Sigmoid colon (tissue), 7 donors: ENCODE measurements around the gene HNRNPC. TPM values are rescaled to one million over a fixed set of nuclear protein-coding genes. Genes with fewer than 3 reads are reported as not detected.
"Not testable (repeated sequence)": the region's sequence is repeated elsewhere in the genome, so short reads cannot be mapped to it uniquely, and the experiment has no call there.

Experiments
- DNase-seq: peaks from one replicate; pipeline ENCODE4 v3.0.0-alpha.2; 2019
- H3K27ac ChIP-seq, 4 donors: fragments of 200-600 bp; sonication (generic); one replicate each; pipeline ENCODE4 v1.5.1; 2016 to 2019; ENCODE audit warnings: mild to moderate bottlenecking in 1 of 4
- H3K27me3 ChIP-seq, 3 donors: fragments of 200-600 bp; sonication (generic); one replicate each; pipeline ENCODE4 v1.5.1; 2019; ENCODE audit warnings: mild to moderate bottlenecking in 1 of 3
- H3K36me3 ChIP-seq, 4 donors: fragments of 200-600 bp; sonication (generic); one replicate each; pipeline ENCODE4 v1.5.1; 2016 to 2019
- H3K4me1 ChIP-seq, 4 donors: fragments of 200-600 bp; sonication (generic); one replicate each; pipeline ENCODE4 v1.5.1; 2017 to 2019
- H3K4me3 ChIP-seq, 4 donors: fragments of 200-600 bp; sonication (generic); one replicate each; pipeline ENCODE4 v1.5.1; 2017 to 2019; ENCODE audit warnings: mild to moderate bottlenecking in 2 of 4, moderate library complexity in 1 of 4
- H3K9me3 ChIP-seq, 4 donors: fragments of 200-600 bp in 3 of 4; sonication (generic) in 3 of 4; one replicate each; pipeline versions ENCODE4 v1.5.1 to v1.6.1; 2013 to 2019
- EP300 ChIP-seq, 4 donors: sonication (generic); formaldehyde crosslinking; IDR thresholded peaks; one replicate each; pipeline ENCODE4 v1.6.1; 2017; ENCODE audit warnings: antibody characterized with exemption in 4 of 4
- POLR2A ChIP-seq, 2 donors: fragments of 450-650 bp; IDR thresholded peaks; one replicate each; pipeline ENCODE4 v1.6.1; 2016; ENCODE audit warnings: antibody characterized with exemption in 2 of 2, mild to moderate bottlenecking in 2 of 2, moderate library complexity in 2 of 2
- POLR2AphosphoS5 ChIP-seq, 4 donors: sonication (generic); formaldehyde crosslinking; IDR thresholded peaks; one replicate each; pipeline ENCODE4 v1.6.1; 2017; ENCODE audit warnings: antibody characterized with exemption in 4 of 4
- WGBS, 2 donors: extraction: QIAGEN DNeasy Blood & Tissue Kit; methylation state at CpG; one replicate each; pipeline ENCODE4 v1.1.7; 2013; 5-methylcytosine and 5-hydroxymethylcytosine counted together
- intact Hi-C: fragments of 100-400 bp; cut with DNase I; formaldehyde crosslinking; loops from one replicate; pipeline ENCODE4 v1.15.1; 2023
- polyA plus RNA-seq, 3 donors: library from polyadenylated mRNA; stranded (reverse); fragments of 200-250 nt; gene quantifications; one replicate each; pipeline ENCODE4 v1.2.3, GENCODE V29; 2013
- total RNA-seq, 4 donors: library from RNA; depleted of rRNA; stranded (reverse); fragments of >200 nt; gene quantifications; one replicate each; pipeline ENCODE4 v1.1.0, GENCODE V29; 2016
- TF ChIP-seq, protein P1 (sequence below), 4 experiments: fragments of 450-650 bp in 3 of 4; fragments of 200-600 bp in 1 of 4; IDR thresholded peaks; one replicate each; pipeline ENCODE4 v1.5.1; 2016 to 2019; ENCODE audit warnings: antibody characterized with exemption in 4 of 4, mild to moderate bottlenecking in 3 of 4, moderate library complexity in 2 of 4
- donor health status: healthy with polysubstance abuse.
- donor health status: Bipolar disorder and iron deficiency.
- donor health status: healthy.

The HNRNPC gene
- total and polyA plus RNA-seq, 7 donors, result 365 to 645 (median 419) TPM

DNA sequence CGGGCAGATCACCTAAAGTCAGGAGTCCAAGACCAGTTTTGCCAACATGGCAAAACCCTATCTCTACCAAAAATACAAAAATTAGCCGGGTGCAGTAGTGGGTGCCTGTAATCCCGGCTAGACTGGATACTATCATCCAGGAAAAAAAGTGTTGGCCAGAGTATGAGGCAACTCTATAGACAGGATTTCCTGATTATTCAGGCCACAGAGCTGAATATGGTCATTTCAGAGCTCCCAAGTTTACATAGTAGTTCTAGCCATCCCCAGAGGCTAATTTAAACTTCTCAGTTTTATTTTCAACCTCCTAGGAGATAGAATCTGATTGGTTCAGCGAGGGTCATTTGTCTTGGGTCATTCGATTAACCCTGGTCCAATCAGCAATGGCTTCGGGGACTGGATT lies 17.9 kb upstream of the HNRNPC start:
- Histone ChIP-seq H3K9me3 (no peaks in the 10 kb centered on the region), H3K4me1 (no peaks in the 10 kb centered on the region), H3K36me3 (no peaks in the 10 kb centered on the region), H3K27me3 (no peaks in the 10 kb centered on the region), H3K27ac (no peak overlapping the region), H3K4me3 (no peak overlapping the region)
- 92 to 94% methylated on average over 6 of the region's 6 CpGs for WGBS, 2 donors
- DNase-seq, result no peak
- TF ChIP-seq, protein P1, sequence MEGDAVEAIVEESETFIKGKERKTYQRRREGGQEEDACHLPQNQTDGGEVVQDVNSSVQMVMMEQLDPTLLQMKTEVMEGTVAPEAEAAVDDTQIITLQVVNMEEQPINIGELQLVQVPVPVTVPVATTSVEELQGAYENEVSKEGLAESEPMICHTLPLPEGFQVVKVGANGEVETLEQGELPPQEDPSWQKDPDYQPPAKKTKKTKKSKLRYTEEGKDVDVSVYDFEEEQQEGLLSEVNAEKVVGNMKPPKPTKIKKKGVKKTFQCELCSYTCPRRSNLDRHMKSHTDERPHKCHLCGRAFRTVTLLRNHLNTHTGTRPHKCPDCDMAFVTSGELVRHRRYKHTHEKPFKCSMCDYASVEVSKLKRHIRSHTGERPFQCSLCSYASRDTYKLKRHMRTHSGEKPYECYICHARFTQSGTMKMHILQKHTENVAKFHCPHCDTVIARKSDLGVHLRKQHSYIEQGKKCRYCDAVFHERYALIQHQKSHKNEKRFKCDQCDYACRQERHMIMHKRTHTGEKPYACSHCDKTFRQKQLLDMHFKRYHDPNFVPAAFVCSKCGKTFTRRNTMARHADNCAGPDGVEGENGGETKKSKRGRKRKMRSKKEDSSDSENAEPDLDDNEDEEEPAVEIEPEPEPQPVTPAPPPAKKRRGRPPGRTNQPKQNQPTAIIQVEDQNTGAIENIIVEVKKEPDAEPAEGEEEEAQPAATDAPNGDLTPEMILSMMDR (IDR thresholded peaks at IDR 0.05), result no peak
- TF ChIP-seq POLR2AphosphoS5 (IDR thresholded peaks at IDR 0.05) (no peak), EP300 (IDR thresholded peaks at IDR 0.05) (no peak), POLR2A (IDR thresholded peaks at IDR 0.05) (no peak)
- intact Hi-C loops, result no loop called here

DNA sequence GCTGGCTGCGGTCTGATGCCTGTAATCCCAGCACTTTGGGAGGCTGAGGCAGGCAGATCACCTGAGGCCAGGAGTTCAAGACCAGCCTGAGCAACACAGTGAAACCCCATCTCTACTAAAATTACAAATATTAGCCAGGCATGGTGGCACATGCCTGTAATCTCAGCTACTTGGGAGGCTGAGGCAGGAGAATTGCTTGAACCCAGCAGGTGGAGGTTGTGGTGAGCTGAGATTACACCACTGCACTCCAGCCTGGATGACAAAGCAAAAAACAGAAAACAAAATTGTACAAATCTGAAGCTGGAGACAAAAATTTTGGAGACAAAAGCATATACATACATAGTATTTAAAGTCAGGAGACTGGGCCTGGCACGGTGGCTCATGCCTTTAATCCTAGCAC lies 17.3 kb upstream of the HNRNPC start:
- WGBS, 2 donors, result 98 to 99% methylated on average over 2 of the region's 2 CpGs
- H3K36me3 ChIP-seq, H3K27ac ChIP-seq, intact Hi-C loops, H3K27me3 ChIP-seq, H3K4me1 ChIP-seq, H3K4me3 ChIP-seq, H3K9me3 ChIP-seq, DNase-seq: not testable (repeated sequence)

DNA sequence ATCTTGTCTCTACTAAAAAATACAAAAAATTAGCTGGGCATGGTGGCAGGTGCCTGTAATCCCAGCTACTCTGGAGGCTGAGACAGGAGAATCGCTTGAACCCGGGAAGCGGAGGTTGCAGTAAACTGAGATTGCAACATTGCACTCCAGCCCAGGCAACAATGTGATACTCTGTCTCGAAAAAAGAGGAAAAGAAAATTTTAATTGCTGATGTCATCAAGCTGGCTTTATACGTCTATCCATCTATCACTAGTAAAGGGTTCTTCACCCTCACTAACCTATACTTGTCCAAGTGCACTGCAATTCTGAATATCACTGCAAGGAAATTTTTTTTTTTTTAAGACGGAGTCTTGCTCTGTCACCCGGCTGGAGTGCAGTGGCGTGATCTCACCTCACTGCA lies 12.7 kb upstream of the HNRNPC start:
- WGBS, 2 donors, result 80 to 90% methylated on average over 8 of the region's 8 CpGs
- intact Hi-C loops, H3K4me1 ChIP-seq: not testable (repeated sequence)

DNA sequence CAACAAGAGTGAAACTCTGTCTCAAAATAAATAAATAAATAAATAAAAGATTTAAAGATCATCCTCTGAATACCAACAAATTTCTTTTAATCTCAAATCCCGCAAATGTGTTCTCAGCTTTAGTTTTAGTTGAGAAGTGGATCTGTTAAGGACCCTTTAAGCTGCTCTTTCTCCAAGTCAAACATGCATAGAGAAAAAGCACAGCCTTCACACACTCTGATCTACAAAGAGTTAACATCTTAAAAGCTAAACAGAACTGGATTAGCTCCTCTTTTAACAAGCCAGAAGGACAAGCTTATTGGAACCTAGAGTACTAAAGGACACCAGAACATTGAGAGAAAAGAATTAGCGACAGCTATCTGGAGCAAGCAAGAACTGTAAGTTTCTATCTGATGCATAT lies 10.5 kb upstream of the HNRNPC start, which contains the start of gene RPGRIP1:
Gene RPGRIP1 (plus strand): TSS at position 301 of the 400 bp plus-strand sequence. CDS start 7,894 bp downstream, outside the sequence.
- no peaks in the 10 kb centered on the region for H3K36me3 ChIP-seq
- H3K4me1 ChIP-seq, result no peaks in the 10 kb centered on the region
- intact Hi-C loops, result no loop called here
- no peak within 1 kb of the TSS for H3K4me3 ChIP-seq
- WGBS, 2 donors, result 90 to 94% methylated on average over 2 of the region's 2 CpGs
- H3K9me3 ChIP-seq, result no peaks in the 10 kb centered on the region
- no peak for DNase-seq
- no peak within 1 kb of the TSS for H3K27ac ChIP-seq
- H3K27me3 ChIP-seq, result no peaks in the 10 kb centered on the region
- TF ChIP-seq POLR2A (IDR thresholded peaks at IDR 0.05) (no peak), POLR2AphosphoS5 (IDR thresholded peaks at IDR 0.05) (no peak), EP300 (IDR thresholded peaks at IDR 0.05) (no peak)
- TF ChIP-seq, protein P1 (IDR thresholded peaks at IDR 0.05), result no peak

More for the DNA sequence above, 12.7 kb upstream of the HNRNPC start:
- not testable (repeated sequence) for H3K9me3 ChIP-seq, H3K4me3 ChIP-seq, H3K27me3 ChIP-seq, DNase-seq, H3K36me3 ChIP-seq, H3K27ac ChIP-seq

DNA sequence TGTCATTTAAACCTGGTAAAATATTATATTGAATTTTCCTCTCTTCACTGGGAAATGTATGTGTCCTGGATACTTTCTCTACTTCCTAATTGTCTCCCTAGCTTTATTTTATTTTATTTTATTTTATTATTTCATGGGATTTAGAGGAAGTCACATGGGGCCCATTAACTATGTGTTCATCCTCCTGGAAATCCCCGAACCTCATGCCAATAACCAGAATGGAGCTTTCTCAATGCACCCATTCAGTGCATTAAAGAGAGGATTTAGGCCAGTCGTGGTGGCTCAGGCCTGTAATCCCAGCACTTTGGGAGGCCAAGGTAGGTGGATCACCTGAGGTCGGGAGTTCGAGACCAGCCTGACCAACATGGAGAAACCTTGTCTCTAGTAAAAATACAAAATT lies 9.4 kb upstream of the HNRNPC start:
- no peak for DNase-seq
- no peak overlapping the region for H3K4me3 ChIP-seq

More for the DNA sequence above, 9.4 kb upstream of the HNRNPC start:
- 81 to 85% methylated on average over 4 of the region's 4 CpGs for WGBS, 2 donors
- intact Hi-C loops, result no loop called here
- no peaks in the 10 kb centered on the region for H3K9me3 ChIP-seq
- H3K4me1 ChIP-seq, result no peaks in the 10 kb centered on the region
- H3K36me3 ChIP-seq, result no peaks in the 10 kb centered on the region
- H3K27ac ChIP-seq, result no peak overlapping the region
- TF ChIP-seq POLR2AphosphoS5 (IDR thresholded peaks at IDR 0.05), result no peak
- no peak for TF ChIP-seq EP300 (IDR thresholded peaks at IDR 0.05)
- TF ChIP-seq, protein P1 (IDR thresholded peaks at IDR 0.05), result no peak
- TF ChIP-seq POLR2A (IDR thresholded peaks at IDR 0.05), result no peak
- H3K27me3 ChIP-seq, result no peaks in the 10 kb centered on the region
